Prostate gland (tissue), 2 donors: ENCODE results near the gene CCL26. TPM values are rescaled to one million over a fixed set of nuclear protein-coding genes. Genes with fewer than 3 reads are reported as not detected.

Experiments used
- DNase-seq: peaks from one replicate; pipeline ENCODE4 v3.0.0-alpha.2; 2019; ENCODE audit warnings: low spot score
- H3K27ac ChIP-seq, 2 donors: fragments of 200-600 bp; sonication (generic); 2 replicates each; pipeline ENCODE4 v1.5.1; 2017 to 2019
- H3K27me3 ChIP-seq: fragments of 200-600 bp; sonication (generic); replicated peaks from 2 replicates; pipeline ENCODE4 v1.5.1; 2019; ENCODE audit not compliant: insufficient read depth
- H3K36me3 ChIP-seq, 2 donors: fragments of 200-600 bp; sonication (generic); 1 replicate in 1 of 2; 2 replicates in 1 of 2; pipeline versions ENCODE4 v1.5.1 to v1.8.1; 2017 to 2019
- H3K4me1 ChIP-seq: fragments of 200-600 bp; sonication (generic); replicated peaks from 2 replicates; pipeline ENCODE4 v1.5.1; 2019
- H3K4me3 ChIP-seq, 2 donors: fragments of 200-600 bp; sonication (generic); 2 replicates each; pipeline ENCODE4 v1.5.1; 2017 to 2019
- H3K9me3 ChIP-seq: fragments of 200-600 bp; sonication (generic); 2 replicates; pipeline ENCODE4 v1.5.1; 2017
- CTCF ChIP-seq, 4 experiments: fragments of 200-600 bp in 2 of 4; fragments of 450-650 bp in 2 of 4; sonication (generic) in 2 of 4; IDR thresholded peaks; 1 replicate in 3 of 4; 2 replicates in 1 of 4; pipeline ENCODE4 v1.5.1; 2016 to 2019; ENCODE audit warnings: antibody characterized with exemption in 4 of 4, mild to moderate bottlenecking in 2 of 4, moderate library complexity in 2 of 4
- POLR2A ChIP-seq: fragments of 450-650 bp; IDR thresholded peaks from one replicate; pipeline ENCODE4 v1.6.1; 2016; ENCODE audit warnings: antibody characterized with exemption, mild to moderate bottlenecking
- POLR2AphosphoS5 ChIP-seq: sonication (generic); formaldehyde crosslinking; IDR thresholded peaks from one replicate; pipeline ENCODE4 v1.6.1; 2017; ENCODE audit warnings: antibody characterized with exemption
- WGBS: methylation state at CpG from one replicate; pipeline ENCODE4 v1.1.5; 2018; 5-methylcytosine and 5-hydroxymethylcytosine counted together
- intact Hi-C: fragments of 100-400 bp; cut with DNase I; formaldehyde crosslinking; loops from one replicate; pipeline ENCODE4 v1.14.2; 2022
- total RNA-seq, 2 donors: library from RNA; depleted of rRNA; stranded (reverse); fragments of >200 nt; gene quantifications; one replicate each; pipeline ENCODE4 v1.1.0, GENCODE V29; 2016

The CCL26 gene
- total RNA-seq, 2 donors from 2014 or later = not detected

GRCh38 chr7:75817116-75817515, 45.1 kb upstream of the CCL26 start:
- H3K36me3 ChIP-seq = no peaks in the 10 kb centered on the region
- WGBS = 75% methylated on average over 6 of the region's 6 CpGs
- no peaks in the 10 kb centered on the region for H3K4me1 ChIP-seq
- H3K9me3 ChIP-seq = no peaks in the 10 kb centered on the region
- no peak overlapping the region for H3K4me3 ChIP-seq
- H3K27ac ChIP-seq = no peak overlapping the region
- DNase-seq = no peak
- TF ChIP-seq POLR2AphosphoS5 (no peak), CTCF (IDR thresholded peaks at IDR 0.05) (no peak), POLR2A (no peak)
- intact Hi-C loops = no loop called here
- no peaks in the 10 kb centered on the region for H3K27me3 ChIP-seq

- Histone ChIP-seq H3K36me3 (no peaks in the 10 kb centered on the region), H3K4me1 (no peaks in the 10 kb centered on the region), H3K27me3 (no peaks in the 10 kb centered on the region), H3K4me3 (no peak overlapping the region), H3K27ac (no peak overlapping the region), H3K9me3 (no peaks in the 10 kb centered on the region)
- DNase-seq = no peak
- TF ChIP-seq POLR2A (no peak), CTCF (IDR thresholded peaks at IDR 0.05) (no peak), POLR2AphosphoS5 (no peak)
- intact Hi-C loops = no loop called here
- WGBS = 48% methylated on average over 10 of the region's 10 CpGs
These were observed 43.5 kb upstream of the CCL26 start for GRCh38 chr7:75815418-75816064.

GRCh38 chr7:75814407-75814947, 42.5 kb upstream of the CCL26 start:
- Histone ChIP-seq H3K27ac (no peak overlapping the region), H3K27me3 (no peaks in the 10 kb centered on the region), H3K9me3 (no peaks in the 10 kb centered on the region), H3K4me1 (no peaks in the 10 kb centered on the region), H3K4me3 (no peak overlapping the region), H3K36me3 (no peaks in the 10 kb centered on the region)
- TF ChIP-seq POLR2AphosphoS5 (no peak), CTCF (IDR thresholded peaks at IDR 0.05) (no peak), POLR2A (no peak)
- WGBS = 86% methylated on average over 13 of the region's 13 CpGs
- intact Hi-C loops = no loop called here
- DNase-seq = no peak

- Histone ChIP-seq H3K4me1 (no peaks in the 10 kb centered on the region), H3K36me3 (no peaks in the 10 kb centered on the region), H3K9me3 (no peaks in the 10 kb centered on the region), H3K27me3 (no peaks in the 10 kb centered on the region), H3K4me3 (no peak within 1 kb of the TSS), H3K27ac (no peak within 1 kb of the TSS)
- intact Hi-C loops = no loop called here
- WGBS = 57% methylated on average over 7 of the region's 7 CpGs
- TF ChIP-seq POLR2AphosphoS5 (no peak), POLR2A (no peak), CTCF (IDR thresholded peaks at IDR 0.05) (no peak)
- no peak for DNase-seq
These were observed 41.8 kb upstream of the CCL26 start, which contains the start of gene CCL24 for GRCh38 chr7:75813781-75814236. Gene CCL24 (minus strand): TSS chr7:75813806. CDS start chr7:75813715, 91 bp downstream.

- WGBS = 54% methylated on average over 3 of the region's 3 CpGs
- intact Hi-C loops = no loop called here
- H3K27me3 ChIP-seq = no peaks in the 10 kb centered on the region
- H3K36me3 ChIP-seq = no peaks in the 10 kb centered on the region
- H3K27ac ChIP-seq = no peak overlapping the region
- no peaks in the 10 kb centered on the region for H3K4me1 ChIP-seq
- DNase-seq = no peak
- no peak for TF ChIP-seq POLR2AphosphoS5
- no peak for TF ChIP-seq CTCF (IDR thresholded peaks at IDR 0.05)
- no peaks in the 10 kb centered on the region for H3K9me3 ChIP-seq
- no peak overlapping the region for H3K4me3 ChIP-seq
These were observed 41.1 kb upstream of the CCL26 start for GRCh38 chr7:75813084-75813483.
